ENCODE data around the gene CYTH4.

Gene CYTH4

GRCh38 chr22:37330200-37331033, 48.1 kb downstream of the CYTH4 start:
- DNase-seq (ENCODE audit: low read depth), result no peak

- no peak for DNase-seq (ENCODE audit: low read depth)
Measured at GRCh38 chr22:37331034-37331428, 48.7 kb downstream of the CYTH4 start.

DNA sequence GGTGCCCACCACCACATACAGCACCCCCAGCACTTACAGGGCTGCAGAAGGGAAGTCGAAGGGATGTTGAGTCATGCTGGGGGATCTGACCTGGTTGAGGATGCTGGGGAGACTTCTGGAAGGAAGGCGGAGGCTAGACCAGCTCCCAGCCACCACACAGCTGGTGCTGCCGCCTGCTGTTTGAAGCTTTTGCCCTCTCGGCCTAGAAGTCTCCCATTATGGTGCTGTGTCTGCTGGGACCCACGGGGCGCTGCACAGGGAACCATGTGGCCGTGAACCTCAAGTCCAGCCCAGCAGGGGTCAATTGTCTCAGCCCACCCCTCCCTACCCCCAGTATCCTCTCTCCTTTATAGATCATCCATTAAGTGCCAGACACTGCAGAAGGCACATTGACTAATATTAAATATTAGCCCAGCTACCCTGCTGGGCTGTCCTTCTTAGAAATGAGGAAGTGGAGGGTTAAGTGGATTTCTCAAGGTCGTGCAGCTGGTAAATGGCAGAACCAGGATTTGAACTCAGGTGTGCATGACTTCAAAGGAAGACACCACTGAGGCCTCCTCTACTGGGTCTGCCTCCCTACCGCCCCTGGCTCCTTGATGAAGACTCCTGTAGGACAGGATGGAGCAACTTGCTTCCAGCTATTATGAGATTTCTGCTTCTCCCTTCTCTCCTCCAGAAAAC, 49.7 kb downstream of the CYTH4 start:
- DNase-seq (ENCODE audit: low read depth), result no peak

DNA sequence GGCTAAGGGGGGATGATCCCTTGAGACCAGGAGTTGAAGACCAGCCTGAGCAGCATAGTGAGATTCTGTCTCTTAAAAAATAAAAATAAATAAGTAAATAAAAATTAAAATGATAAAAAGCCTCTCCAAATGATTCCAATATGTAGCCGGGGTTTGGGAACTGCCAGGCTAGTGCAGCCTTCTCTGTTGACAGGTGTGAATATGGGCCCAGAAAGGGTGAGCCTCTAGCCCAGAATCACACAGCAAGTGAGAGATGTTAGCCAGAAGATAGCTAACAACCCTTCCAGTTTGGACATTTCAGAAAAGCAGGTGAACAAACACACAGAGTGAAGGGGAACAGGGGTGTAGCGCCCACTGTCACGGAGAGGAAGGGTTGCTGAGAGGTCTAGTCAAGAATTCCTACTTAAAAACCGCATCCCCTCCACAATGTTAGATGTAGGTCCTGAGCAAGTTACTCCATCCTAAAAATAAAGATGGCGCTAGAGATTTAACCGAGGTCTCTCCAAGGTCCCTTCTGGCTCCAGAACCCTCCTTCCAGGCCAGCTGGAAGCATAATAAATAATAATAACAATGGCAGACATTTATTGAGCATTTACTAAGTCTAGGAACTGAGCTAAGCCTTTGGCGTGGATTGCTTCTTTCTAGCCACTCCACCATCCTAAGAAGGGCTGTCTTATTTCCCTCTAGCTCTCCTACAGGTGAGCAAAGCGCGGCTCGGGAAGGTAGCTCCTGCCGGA, 51.6 kb downstream of the CYTH4 start:
- no peak for DNase-seq (ENCODE audit: low read depth)

DNA sequence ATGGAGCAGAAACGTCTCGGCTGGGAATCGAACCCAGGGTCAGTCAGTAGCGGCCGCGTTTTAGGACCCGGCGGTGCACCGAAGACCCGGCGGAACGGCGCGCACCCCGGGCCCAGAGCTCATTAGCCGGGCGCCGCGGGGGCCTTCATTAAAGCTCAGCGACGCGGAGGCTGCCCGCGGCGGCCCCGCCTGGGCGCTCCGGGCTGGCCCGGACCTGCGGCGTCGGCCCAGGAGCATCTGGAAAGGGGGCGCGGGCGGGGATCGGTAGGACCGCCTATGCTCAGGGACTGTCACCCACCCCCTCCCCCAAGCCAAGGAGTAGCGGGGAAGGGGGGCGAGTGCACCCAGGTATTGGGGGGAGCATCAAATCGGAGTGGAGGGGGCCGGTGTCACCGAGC, 52.2 kb downstream of the CYTH4 start:
- no peak for DNase-seq (ENCODE audit: low read depth)

- no peak for DNase-seq (ENCODE audit: low read depth)
Measured at GRCh38 chr22:37334859-37335805, 52.8 kb downstream of the CYTH4 start.

DNA sequence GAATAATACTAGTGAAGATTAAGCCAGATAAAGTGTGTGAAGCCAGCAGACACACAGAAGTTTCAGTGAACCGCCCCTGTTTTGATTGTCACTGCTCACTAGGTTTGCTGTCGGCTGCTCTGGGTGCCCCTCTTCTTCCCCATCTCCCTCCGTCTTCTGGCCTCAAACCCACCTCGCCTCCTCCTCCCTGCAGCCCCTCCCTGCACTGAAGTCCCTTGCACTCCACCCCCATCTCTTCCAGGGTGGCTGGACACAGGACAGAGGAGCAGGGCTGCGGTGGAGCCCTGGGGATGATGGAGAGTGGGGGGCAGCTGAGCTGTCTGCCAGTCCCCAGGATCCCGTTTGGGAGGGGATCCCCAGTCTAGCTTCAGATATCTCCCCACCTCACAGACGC, 53.5 kb downstream of the CYTH4 start:
- no peak for DNase-seq (ENCODE audit: low read depth)

DNA sequence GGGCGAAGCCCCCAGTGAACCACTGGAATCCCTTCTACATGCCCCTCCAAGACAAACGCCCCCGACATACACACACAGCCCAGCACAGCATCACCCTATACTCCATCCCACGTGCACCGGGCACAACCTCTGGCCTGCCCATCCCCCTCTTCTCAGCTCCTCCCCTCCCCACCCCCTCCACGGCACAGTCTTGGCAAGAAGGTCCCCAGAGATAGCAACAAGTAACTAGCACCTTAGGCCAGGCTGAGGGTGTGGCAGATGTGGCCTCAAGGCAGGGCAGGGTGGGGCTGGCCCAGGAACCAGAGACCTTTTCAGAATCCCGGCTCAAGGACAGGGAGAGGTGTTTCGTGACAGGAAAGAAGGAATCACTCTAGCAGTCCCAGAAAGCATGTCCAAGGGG, 54.3 kb downstream of the CYTH4 start:
- DNase-seq (ENCODE audit: low read depth), result no peak

GRCh38 chr22:37337204-37337943, 55.1 kb downstream of the CYTH4 start:
- no peak for DNase-seq (ENCODE audit: low read depth)

- DNase-seq (ENCODE audit: low read depth), result no peak
Measured at GRCh38 chr22:37338539-37339246, 56.4 kb downstream of the CYTH4 start.

GRCh38 chr22:37340331-37341262, 58.3 kb downstream of the CYTH4 start:
- no peak for DNase-seq (ENCODE audit: low read depth)

- DNase-seq (ENCODE audit: low read depth), result no peak
Measured at GRCh38 chr22:37342065-37342464, 59.8 kb downstream of the CYTH4 start.

DNA sequence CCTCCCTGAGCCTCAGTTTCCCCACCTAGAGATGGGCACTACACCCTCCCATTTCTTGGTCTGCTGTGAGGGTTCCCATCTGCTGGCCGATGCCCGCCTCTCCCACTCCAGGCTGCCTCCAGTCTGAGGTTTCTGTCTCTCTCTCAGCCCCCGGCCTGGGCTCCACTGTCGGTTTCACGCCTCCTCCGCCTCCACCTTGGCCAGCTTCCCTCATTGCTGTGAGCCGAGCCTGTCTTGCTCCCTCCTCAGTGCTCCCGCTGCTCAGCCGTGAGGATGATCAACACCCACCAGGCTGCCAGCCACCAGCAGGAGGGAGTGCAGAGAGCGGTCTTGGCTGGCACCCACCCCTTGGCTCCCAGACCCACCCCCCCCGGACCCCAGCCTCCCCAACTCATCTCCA, 61.0 kb downstream of the CYTH4 start:
- no peak for DNase-seq (ENCODE audit: low read depth)

GRCh38 chr22:37343863-37344734, 61.8 kb downstream of the CYTH4 start:
- no peak for DNase-seq (ENCODE audit: low read depth)

GRCh38 chr22:37344735-37345449, 62.6 kb downstream of the CYTH4 start:
- DNase-seq (ENCODE audit: low read depth), result no peak

GRCh38 chr22:37345863-37346504, 63.7 kb downstream of the CYTH4 start:
- no peak for DNase-seq (ENCODE audit: low read depth)

DNA sequence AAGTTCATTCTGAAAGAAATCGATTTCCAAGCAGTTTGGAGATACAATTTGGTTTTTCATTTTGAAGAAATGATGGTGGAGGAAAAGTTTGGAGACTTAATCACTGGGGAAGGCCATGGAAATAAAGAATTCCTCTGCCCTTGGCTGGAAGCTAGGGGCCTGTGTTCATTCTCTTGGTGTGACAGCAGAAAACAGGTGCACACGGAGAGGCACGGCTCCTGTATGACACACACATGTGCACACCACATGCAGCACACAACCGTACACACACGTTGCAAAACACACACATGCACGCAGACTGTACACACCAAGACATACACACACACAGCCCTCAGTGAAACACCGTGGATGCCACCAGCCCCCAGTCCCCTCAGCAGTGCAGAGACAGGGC, 64.2 kb downstream of the CYTH4 start:
- no peak for DNase-seq (ENCODE audit: low read depth)

All from activated T-helper 1 cell treated with Interleukin-2 at 50 U/mL for 16 hours (primary cell).